Mesothelial cell of epicardium (in vitro differentiated cells): ENCODE measurements around the gene MEST. TPM values are rescaled to one million over a fixed set of nuclear protein-coding genes. Genes with fewer than 3 reads are reported as not detected.

Experiments used
- DNase-seq, 2 experiments: peaks; one replicate each; pipeline ENCODE4 v3.0.0; 2021; ENCODE audit warnings: low spot score in 2 of 2; ENCODE audit not compliant: unreplicated experiment in 2 of 2
- H3K27ac Mint-ChIP-seq: 2 replicates; pipeline ENCODE4 v1.8.0; 2021; ENCODE audit warnings: mixed read lengths
- H3K27me3 Mint-ChIP-seq: 2 replicates; pipeline ENCODE4 v1.8.0; 2021; ENCODE audit warnings: low read depth, mixed read lengths
- H3K36me3 Mint-ChIP-seq: 2 replicates; pipeline ENCODE4 v1.8.0; 2021; ENCODE audit warnings: mixed read lengths
- H3K4me1 Mint-ChIP-seq: 2 replicates; pipeline ENCODE4 v1.8.0; 2021; ENCODE audit warnings: mixed read lengths
- H3K4me3 Mint-ChIP-seq: 2 replicates; pipeline ENCODE4 v1.8.0; 2021; ENCODE audit warnings: mild to moderate bottlenecking, moderate library complexity, mixed read lengths
- H3K9me3 Mint-ChIP-seq: 2 replicates; pipeline ENCODE4 v1.8.0; 2021; ENCODE audit warnings: mixed read lengths
- total RNA-seq: library from RNA; stranded (reverse); gene quantifications from 3 replicates; pipeline ENCODE4 v1.2.1, GENCODE V29; 2021
- TF ChIP-seq, protein P1 (sequence below): fragments of 200-600 bp; sonication (generic); IDR thresholded peaks from one replicate; pipeline ENCODE4 v1.5.0; 2021; ENCODE audit warnings: antibody characterized with exemption; ENCODE audit not compliant: unreplicated experiment

MEST gene
- total RNA-seq, 1 donor from 2014 or later = 616 TPM

DNA sequence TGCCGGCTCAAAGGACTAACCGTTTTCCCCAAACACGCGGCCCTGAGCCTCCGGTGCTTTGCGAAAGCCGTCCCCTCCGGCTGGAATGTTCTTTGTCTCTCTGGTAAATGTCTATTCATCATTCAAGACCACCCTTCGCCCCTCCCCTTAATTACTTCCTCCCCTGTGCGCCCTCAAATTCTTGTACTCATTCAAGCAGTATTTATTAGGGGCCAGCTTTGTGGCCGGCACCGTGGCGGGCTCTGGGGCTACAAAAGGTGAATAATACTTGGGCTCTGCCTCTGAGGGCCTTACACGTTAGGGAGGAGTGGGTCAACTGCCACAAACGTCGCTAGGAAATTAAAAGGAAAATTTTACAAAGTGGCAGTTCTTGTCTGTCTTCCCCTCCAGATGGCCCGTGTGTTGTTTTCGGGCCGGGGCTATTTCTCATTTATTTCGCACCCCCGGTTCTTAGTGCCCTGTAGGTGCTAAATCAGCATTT, 1.5 kb upstream of the MEST start:
- DNase-seq = peak in 1 of 2 experiments; percentile 46
- Mint-ChIP-seq H3K27me3 (no peaks in the 10 kb centered on the region), H3K4me3 (peak overlapping the region; percentile 77), H3K9me3 (no peaks in the 10 kb centered on the region), H3K36me3 (no peaks in the 10 kb centered on the region), H3K27ac (peak overlapping the region; percentile 97), H3K4me1 (peaks cover 74% of the 10 kb centered on the region)
- TF ChIP-seq, protein P1, sequence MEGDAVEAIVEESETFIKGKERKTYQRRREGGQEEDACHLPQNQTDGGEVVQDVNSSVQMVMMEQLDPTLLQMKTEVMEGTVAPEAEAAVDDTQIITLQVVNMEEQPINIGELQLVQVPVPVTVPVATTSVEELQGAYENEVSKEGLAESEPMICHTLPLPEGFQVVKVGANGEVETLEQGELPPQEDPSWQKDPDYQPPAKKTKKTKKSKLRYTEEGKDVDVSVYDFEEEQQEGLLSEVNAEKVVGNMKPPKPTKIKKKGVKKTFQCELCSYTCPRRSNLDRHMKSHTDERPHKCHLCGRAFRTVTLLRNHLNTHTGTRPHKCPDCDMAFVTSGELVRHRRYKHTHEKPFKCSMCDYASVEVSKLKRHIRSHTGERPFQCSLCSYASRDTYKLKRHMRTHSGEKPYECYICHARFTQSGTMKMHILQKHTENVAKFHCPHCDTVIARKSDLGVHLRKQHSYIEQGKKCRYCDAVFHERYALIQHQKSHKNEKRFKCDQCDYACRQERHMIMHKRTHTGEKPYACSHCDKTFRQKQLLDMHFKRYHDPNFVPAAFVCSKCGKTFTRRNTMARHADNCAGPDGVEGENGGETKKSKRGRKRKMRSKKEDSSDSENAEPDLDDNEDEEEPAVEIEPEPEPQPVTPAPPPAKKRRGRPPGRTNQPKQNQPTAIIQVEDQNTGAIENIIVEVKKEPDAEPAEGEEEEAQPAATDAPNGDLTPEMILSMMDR = no peak

DNA sequence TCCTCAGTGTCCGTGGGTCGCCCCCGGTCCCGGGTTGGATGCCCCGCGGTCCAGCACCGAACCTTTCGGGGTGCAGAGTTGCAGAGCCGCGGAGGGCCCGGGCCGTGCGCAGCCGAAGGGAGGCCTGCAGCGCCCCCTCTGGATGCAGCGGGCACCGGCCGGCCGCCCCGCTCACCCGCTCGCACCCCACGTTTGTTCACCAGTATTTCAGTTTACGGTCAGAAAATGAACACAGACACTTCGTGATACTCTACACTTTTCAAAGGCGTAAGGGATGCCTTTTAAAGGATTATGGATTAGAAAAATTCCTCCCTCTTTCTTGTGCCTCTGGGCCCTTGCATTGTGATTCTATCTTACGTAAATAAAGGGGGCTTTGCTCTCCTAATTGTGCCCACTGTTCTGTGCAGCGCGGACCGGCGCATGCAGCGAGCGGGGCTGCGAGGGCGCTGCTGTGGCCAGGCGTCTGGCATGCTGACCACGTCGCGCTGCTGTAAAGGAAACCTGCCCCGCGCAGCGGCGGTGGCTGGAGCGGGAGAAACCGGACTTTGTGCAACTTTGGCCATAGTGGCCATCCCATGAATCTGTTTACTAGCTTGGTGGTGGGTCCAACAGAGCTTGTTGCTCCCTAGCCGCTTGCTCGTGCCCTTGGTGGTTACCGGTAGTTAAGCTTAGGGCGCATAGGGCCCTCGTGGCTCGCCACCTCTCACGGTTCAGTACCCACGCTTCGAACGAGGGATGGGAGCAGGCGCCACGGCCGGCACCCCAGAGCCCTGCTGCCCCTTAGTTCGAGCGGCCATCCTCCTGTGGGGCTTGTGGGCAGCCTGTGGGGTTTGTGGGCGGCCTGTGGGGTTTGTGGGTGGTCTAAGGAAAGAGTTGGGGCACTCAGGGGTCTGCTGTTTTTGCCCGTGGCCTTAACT, 739 bp upstream of the MEST start:
- TF ChIP-seq, protein P1 = peak; percentile 83
- Mint-ChIP-seq H3K27me3 (no peaks in the 10 kb centered on the region), H3K9me3 (no peaks in the 10 kb centered on the region), H3K4me1 (peaks cover 72% of the 10 kb centered on the region), H3K27ac (peak overlapping the region; percentile 97), H3K4me3 (peak overlapping the region; percentile 77), H3K36me3 (no peaks in the 10 kb centered on the region)
- peak in 1 of 2 experiments; percentile 73 for DNase-seq

DNA sequence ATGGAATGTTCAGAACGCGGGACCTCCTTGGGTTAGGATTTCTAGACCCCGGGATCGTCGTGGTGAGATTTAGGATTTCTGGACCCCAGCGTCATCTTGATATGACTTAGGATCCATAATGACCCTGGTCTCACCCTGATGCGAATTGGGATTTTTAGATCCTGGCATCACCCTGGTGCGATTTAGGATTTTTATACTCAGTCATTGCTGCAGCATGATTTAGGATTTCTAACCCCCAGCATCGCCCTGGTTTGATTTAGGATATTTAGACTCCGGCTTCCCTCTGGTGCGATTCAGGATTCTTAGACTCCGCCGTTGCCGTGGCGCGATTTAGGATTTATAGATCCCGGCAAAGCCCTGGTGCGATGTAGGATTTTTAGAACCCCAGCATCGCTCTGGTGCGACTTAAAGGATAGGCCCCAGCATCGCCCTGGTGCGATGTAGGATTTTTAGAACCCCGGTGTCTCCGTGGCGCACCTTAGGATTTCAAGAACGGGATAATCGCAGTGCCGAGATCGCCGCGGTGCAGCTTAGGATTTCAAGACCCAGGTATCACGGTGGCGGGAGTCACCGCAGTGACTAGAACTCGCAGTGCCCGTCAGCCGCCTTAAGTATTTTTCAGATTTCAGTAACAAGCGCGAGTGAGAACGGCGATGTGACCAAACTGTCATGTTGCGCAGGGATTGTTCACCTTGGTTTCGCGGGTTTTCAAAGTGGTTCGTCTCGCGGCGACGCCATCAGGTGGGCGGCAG, 814 bp downstream of the MEST start:
- Mint-ChIP-seq H3K4me1 (peaks cover 65% of the 10 kb centered on the region), H3K36me3 (peaks cover 8% of the 10 kb centered on the region), H3K27me3 (no peaks in the 10 kb centered on the region), H3K9me3 (no peaks in the 10 kb centered on the region), H3K27ac (peak overlapping the region; percentile 88), H3K4me3 (peak overlapping the region; percentile 82)
- TF ChIP-seq, protein P1 = no peak
- DNase-seq = no peak

DNA sequence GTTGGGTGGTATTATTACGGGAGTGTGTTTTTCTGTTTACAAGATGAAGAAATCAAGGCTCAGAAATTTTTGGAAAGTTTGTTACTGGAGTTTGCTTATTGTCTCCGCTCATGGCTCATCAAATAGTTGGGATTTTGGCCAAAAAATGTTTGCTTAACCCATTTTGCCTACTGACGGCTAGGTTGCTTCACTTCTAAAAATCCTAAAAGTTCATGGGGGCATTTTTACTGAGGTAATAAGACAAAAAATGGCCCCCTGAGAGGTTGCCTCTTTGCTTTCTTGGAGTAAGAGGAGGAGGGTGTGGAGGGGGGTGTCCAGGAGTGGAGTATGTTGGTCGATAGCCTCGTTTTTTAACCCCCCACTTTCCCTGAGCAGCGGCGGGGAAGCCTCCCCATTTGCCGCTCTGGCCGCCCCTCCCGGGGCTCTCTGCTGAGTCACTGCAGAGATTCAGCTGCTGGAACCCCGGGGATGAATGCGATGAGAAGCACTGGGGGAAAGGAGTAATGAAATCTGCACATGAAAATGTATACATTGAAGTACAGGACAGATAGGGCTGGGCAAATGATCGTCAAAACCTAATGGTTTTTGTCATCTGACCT, 1.5 kb downstream of the MEST start:
- H3K4me1 Mint-ChIP-seq = peaks cover 59% of the 10 kb centered on the region
- H3K27me3 Mint-ChIP-seq = no peaks in the 10 kb centered on the region
- peak overlapping the region; percentile 88 for H3K27ac Mint-ChIP-seq
- TF ChIP-seq, protein P1 = no peak
- DNase-seq = no peak
- H3K36me3 Mint-ChIP-seq = peaks cover 15% of the 10 kb centered on the region
- H3K9me3 Mint-ChIP-seq = no peaks in the 10 kb centered on the region
- peak overlapping the region; percentile 82 for H3K4me3 Mint-ChIP-seq

DNA sequence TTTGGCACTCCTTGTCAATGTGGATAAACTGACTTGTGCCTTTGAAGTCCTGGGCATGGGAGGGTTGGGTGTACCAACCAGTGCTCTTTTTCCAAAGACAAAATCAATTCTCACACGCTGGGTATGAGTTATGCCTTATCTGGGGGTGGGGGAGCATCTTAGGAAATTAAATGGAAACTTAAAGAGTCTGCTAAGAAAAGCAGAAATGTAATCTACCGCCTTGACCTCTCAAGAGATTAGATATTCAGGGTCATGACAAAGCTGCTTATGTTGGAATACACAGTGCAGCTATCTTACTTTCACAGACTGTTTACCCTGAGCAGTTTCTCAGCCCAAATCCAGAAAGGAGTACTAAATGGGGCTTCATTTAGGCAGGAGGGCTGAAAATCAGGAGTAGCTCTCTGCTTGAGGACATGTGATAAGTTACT, 2.6 kb downstream of the MEST start:
- TF ChIP-seq, protein P1 = no peak
- Mint-ChIP-seq H3K27me3 (no peaks in the 10 kb centered on the region), H3K36me3 (peaks cover 23% of the 10 kb centered on the region), H3K4me3 (peak overlapping the region; percentile 82), H3K4me1 (peaks cover 48% of the 10 kb centered on the region), H3K27ac (peak overlapping the region; percentile 88), H3K9me3 (no peaks in the 10 kb centered on the region)
- DNase-seq = no peak
